WI38 (cell line): ENCODE data around the gene TMEM89.

Experiments used
- H3K4me3 ChIP-seq: 2 replicates; pipeline ENCODE4 v1.5.1; 2011; ENCODE audit warnings: low read depth, mild to moderate bottlenecking, control low read depth, low read length
- CTCF ChIP-seq: IDR thresholded peaks from 2 replicates; pipeline ENCODE4 v1.5.1; 2012; ENCODE audit warnings: low read depth, mild to moderate bottlenecking, control low read depth, low read length

The TMEM89 gene

GRCh38 chr3:48587686-48588085 lies 33.9 kb downstream of the TMEM89 start:
- no peak for TF ChIP-seq CTCF
- H3K4me3 ChIP-seq, result no peak overlapping the region

GRCh38 chr3:48585411-48585810 lies 36.2 kb downstream of the TMEM89 start:
- no peak overlapping the region for H3K4me3 ChIP-seq
- no peak for TF ChIP-seq CTCF

GRCh38 chr3:48584836-48585235 lies 36.7 kb downstream of the TMEM89 start:
- TF ChIP-seq CTCF, result no peak
- no peak overlapping the region for H3K4me3 ChIP-seq

- H3K4me3 ChIP-seq, result no peak overlapping the region
- no peak for TF ChIP-seq CTCF
These were observed 39.7 kb downstream of the TMEM89 start for GRCh38 chr3:48581621-48582481.

GRCh38 chr3:48576647-48577046 lies 44.9 kb downstream of the TMEM89 start:
- no peak overlapping the region for H3K4me3 ChIP-seq
- TF ChIP-seq CTCF, result no peak

- no peak for TF ChIP-seq CTCF
- no peak overlapping the region for H3K4me3 ChIP-seq
These were observed 46.2 kb downstream of the TMEM89 start for GRCh38 chr3:48575366-48575765.

GRCh38 chr3:48573973-48574585 lies 47.5 kb downstream of the TMEM89 start:
- TF ChIP-seq CTCF, result no peak
- no peak overlapping the region for H3K4me3 ChIP-seq
